Measurements from ENCODE around the gene ZNF443.

DNA sequence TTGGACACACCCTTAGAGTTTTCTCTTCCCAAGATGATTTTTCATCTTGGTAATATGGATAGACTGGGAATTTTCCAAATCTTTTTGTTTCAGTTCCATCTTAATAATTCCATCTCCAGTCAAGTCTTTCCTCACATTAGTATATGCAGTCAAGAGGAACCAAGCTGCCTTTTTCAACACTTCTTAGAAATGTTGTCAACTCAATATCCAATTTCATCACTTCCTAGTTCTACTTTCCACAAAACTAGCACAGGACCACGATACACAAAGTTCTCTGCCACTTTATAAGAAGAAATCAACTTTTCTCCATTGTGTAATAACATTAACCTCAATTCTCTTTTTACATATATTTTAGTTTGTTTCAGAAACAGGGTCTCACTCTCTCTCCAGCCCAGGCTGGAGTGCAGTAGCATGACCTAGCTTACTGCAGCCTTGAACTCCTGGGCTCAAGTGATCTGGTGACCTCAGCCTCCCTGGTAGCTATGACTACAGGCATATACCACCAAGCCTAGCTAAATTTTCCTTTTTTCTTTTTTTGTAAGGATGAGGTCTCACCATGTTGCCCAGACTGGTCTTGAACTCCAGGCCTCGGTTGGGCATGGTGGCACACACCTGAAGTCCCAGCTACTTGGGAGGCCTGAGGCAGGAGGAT lies 15.5 kb downstream of the ZNF443 start:
- TF ChIP-seq YY1 (IDR thresholded peaks at IDR 0.05; ENCODE audit: low read depth) (no peak), EP300 (IDR thresholded peaks at IDR 0.05; ENCODE audit: borderline replicate concordance in 1 of 2, low read depth in 1 of 2, low read length in 1 of 2) (no peak), IRF3 (IDR thresholded peaks at IDR 0.05; ENCODE audit: low read depth, low read length) (no peak), RAD21 (IDR thresholded peaks at IDR 0.05; ENCODE audit: low read length) (no peak), REST (IDR thresholded peaks at IDR 0.05; ENCODE audit: low read depth, low read length) (no peak), USF2 (IDR thresholded peaks at IDR 0.05; ENCODE audit: borderline replicate concordance, low read depth, low read length) (no peak)
- TF ChIP-seq, protein P1, sequence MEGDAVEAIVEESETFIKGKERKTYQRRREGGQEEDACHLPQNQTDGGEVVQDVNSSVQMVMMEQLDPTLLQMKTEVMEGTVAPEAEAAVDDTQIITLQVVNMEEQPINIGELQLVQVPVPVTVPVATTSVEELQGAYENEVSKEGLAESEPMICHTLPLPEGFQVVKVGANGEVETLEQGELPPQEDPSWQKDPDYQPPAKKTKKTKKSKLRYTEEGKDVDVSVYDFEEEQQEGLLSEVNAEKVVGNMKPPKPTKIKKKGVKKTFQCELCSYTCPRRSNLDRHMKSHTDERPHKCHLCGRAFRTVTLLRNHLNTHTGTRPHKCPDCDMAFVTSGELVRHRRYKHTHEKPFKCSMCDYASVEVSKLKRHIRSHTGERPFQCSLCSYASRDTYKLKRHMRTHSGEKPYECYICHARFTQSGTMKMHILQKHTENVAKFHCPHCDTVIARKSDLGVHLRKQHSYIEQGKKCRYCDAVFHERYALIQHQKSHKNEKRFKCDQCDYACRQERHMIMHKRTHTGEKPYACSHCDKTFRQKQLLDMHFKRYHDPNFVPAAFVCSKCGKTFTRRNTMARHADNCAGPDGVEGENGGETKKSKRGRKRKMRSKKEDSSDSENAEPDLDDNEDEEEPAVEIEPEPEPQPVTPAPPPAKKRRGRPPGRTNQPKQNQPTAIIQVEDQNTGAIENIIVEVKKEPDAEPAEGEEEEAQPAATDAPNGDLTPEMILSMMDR (IDR thresholded peaks at IDR 0.05) = no peak
- TF ChIP-seq, protein P2, sequence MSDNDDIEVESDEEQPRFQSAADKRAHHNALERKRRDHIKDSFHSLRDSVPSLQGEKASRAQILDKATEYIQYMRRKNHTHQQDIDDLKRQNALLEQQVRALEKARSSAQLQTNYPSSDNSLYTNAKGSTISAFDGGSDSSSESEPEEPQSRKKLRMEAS (IDR thresholded peaks at IDR 0.05; ENCODE audit: low read depth) = no peak

All from SK-N-SH (cell line).